Peyer's patch (tissue), 4 donors: ENCODE results near the gene VIM.

Experiments
- POLR2A ChIP-seq, 2 donors: fragments of 450-650 bp; IDR thresholded peaks; one replicate each; pipeline ENCODE4 v1.5.1; 2017; ENCODE audit warnings: antibody characterized with exemption in 2 of 2, mild to moderate bottlenecking in 2 of 2, moderate library complexity in 2 of 2
- TF ChIP-seq, protein P1 (sequence below), 6 experiments: fragments of 450-650 bp in 4 of 6; fragments of 200-600 bp in 2 of 6; sonication (generic) in 1 of 6; IDR thresholded peaks; one replicate each; pipeline ENCODE4 v1.5.1; 2017 to 2019; ENCODE audit warnings: antibody characterized with exemption in 6 of 6, mild to moderate bottlenecking in 3 of 6, moderate library complexity in 1 of 6

DNA sequence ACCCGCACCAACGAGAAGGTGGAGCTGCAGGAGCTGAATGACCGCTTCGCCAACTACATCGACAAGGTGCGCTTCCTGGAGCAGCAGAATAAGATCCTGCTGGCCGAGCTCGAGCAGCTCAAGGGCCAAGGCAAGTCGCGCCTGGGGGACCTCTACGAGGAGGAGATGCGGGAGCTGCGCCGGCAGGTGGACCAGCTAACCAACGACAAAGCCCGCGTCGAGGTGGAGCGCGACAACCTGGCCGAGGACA, 1.6 kb downstream of the VIM start:
- TF ChIP-seq, protein P1, sequence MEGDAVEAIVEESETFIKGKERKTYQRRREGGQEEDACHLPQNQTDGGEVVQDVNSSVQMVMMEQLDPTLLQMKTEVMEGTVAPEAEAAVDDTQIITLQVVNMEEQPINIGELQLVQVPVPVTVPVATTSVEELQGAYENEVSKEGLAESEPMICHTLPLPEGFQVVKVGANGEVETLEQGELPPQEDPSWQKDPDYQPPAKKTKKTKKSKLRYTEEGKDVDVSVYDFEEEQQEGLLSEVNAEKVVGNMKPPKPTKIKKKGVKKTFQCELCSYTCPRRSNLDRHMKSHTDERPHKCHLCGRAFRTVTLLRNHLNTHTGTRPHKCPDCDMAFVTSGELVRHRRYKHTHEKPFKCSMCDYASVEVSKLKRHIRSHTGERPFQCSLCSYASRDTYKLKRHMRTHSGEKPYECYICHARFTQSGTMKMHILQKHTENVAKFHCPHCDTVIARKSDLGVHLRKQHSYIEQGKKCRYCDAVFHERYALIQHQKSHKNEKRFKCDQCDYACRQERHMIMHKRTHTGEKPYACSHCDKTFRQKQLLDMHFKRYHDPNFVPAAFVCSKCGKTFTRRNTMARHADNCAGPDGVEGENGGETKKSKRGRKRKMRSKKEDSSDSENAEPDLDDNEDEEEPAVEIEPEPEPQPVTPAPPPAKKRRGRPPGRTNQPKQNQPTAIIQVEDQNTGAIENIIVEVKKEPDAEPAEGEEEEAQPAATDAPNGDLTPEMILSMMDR (IDR thresholded peaks at IDR 0.05) = no peak
- TF ChIP-seq POLR2A (IDR thresholded peaks at IDR 0.05) = no peak
